ENCODE data around the gene IGF2BP3.

DNA sequence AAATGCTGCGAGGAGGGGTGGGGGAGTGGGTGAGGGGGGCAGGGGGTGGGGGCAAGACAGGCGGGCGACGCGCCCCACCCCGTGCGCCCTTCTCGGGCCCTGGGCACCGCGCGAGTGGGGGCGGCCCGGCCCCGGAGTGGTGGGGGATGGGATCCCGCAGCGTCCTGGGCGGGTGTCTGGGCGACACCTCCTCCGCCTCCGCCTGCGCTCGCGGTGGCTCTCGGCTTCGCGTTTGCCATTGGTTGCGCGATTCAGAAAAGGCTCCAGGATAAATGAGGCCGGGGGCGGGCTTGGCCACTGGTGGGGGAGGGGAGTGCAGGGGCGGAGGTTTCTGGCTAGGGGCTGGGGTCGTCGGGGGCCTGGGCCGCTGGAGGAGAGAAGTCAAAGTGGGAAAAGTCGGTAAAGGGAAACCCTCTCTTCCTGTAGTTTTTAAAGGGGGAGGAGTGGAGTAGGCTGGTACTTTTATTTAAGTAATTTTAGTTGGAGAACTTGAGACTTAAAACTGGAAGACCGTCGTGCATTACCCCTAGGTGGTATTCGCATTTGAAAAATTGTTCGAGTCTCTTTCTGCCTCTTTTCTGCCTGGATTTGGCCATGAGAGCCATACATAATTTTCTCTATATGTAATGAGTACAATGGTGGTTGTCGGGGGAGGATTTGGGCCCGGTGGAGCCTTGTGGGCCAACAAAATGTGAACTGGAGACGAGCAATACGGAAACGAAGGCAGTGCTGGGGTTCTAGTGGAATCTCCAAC, 992 bp upstream of the IGF2BP3 start:
- TF ChIP-seq, protein P1, sequence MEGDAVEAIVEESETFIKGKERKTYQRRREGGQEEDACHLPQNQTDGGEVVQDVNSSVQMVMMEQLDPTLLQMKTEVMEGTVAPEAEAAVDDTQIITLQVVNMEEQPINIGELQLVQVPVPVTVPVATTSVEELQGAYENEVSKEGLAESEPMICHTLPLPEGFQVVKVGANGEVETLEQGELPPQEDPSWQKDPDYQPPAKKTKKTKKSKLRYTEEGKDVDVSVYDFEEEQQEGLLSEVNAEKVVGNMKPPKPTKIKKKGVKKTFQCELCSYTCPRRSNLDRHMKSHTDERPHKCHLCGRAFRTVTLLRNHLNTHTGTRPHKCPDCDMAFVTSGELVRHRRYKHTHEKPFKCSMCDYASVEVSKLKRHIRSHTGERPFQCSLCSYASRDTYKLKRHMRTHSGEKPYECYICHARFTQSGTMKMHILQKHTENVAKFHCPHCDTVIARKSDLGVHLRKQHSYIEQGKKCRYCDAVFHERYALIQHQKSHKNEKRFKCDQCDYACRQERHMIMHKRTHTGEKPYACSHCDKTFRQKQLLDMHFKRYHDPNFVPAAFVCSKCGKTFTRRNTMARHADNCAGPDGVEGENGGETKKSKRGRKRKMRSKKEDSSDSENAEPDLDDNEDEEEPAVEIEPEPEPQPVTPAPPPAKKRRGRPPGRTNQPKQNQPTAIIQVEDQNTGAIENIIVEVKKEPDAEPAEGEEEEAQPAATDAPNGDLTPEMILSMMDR (IDR thresholded peaks at IDR 0.05), result no peak
- TF ChIP-seq POLR2A (IDR thresholded peaks at IDR 0.05), result no peak
